Measurements from ENCODE around the gene CHST15.

GRCh38 chr10:124062390-124062789 lies 31.0 kb downstream of the CHST15 start:
- TF ChIP-seq, protein P1, sequence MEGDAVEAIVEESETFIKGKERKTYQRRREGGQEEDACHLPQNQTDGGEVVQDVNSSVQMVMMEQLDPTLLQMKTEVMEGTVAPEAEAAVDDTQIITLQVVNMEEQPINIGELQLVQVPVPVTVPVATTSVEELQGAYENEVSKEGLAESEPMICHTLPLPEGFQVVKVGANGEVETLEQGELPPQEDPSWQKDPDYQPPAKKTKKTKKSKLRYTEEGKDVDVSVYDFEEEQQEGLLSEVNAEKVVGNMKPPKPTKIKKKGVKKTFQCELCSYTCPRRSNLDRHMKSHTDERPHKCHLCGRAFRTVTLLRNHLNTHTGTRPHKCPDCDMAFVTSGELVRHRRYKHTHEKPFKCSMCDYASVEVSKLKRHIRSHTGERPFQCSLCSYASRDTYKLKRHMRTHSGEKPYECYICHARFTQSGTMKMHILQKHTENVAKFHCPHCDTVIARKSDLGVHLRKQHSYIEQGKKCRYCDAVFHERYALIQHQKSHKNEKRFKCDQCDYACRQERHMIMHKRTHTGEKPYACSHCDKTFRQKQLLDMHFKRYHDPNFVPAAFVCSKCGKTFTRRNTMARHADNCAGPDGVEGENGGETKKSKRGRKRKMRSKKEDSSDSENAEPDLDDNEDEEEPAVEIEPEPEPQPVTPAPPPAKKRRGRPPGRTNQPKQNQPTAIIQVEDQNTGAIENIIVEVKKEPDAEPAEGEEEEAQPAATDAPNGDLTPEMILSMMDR (IDR thresholded peaks at IDR 0.05): no peak
- no peak for TF ChIP-seq POLR2A (IDR thresholded peaks at IDR 0.05)
